ENCODE measurements around the gene TGIF2.
"Not testable (repeated sequence)": the region's sequence is repeated elsewhere in the genome, so short reads cannot be mapped to it uniquely, and the experiment has no call there.

The TGIF2 gene

DNA sequence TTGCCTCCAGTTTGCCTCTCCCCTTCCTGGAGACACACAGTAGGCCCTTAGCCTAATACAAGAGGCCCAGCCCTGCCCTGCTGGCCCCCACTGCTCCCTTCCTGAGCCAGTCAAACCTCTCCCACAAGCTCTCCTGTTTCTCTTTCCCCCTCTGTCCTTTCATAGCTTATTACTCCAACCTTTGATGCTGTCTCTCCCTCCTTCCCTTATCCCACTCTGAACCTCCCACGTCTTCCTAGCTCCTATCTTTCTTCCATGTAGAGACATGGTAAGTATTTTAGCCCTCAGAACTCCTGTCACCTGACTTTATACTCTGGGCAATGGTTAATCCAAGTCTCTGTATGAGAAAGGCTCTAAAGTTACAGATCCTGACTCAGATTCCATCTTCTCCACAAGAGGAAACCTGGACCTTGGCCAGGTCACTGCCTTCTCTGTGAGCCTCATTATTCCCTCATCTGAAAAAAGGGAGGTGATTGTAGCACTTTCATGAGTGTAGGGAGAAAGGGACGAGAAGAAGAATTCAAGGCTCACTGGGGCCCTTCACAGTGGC lies 6.7 kb downstream of the TGIF2 start:
- no peak for DNase-seq

- no peak for DNase-seq
Measured at GRCh38 chr20:36582322-36582721, 8.9 kb downstream of the TGIF2 start.

GRCh38 chr20:36582821-36583220 lies 9.4 kb downstream of the TGIF2 start:
- DNase-seq, result no peak

DNA sequence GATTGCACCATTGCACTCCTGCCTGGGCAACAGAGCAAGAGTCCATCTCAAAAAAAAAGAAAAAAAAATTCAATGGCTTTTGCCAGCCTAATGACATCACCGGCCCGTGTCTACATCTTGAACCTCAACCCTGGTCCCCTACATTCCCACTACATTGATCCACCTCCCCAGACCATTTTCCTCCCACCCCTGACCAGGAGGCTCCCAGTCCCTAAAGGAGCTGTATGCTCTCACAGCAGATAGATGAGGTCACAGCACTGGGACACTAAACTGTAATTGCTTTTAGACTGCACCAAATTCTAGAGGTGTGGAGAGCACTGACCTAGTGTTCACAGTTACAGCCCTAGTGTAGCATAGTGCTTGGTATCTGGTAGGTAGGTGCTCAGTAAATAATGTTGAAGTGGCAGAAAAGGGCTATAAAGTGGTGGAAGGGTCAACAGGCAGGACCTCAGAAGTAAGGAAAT lies 10.7 kb downstream of the TGIF2 start:
- DNase-seq, result no peak

GRCh38 chr20:36585410-36586125 lies 12.2 kb downstream of the TGIF2 start:
- peak in 2 of 3 experiments; percentile 44 to 58 for DNase-seq

- no peak for DNase-seq
Measured at GRCh38 chr20:36587388-36588070, 14.1 kb downstream of the TGIF2 start.

GRCh38 chr20:36591281-36591680 lies 17.9 kb downstream of the TGIF2 start:
- no peak for DNase-seq

GRCh38 chr20:36591854-36592641 lies 18.7 kb downstream of the TGIF2 start:
- peak in 1 of 3 experiments; percentile 59 for DNase-seq

DNA sequence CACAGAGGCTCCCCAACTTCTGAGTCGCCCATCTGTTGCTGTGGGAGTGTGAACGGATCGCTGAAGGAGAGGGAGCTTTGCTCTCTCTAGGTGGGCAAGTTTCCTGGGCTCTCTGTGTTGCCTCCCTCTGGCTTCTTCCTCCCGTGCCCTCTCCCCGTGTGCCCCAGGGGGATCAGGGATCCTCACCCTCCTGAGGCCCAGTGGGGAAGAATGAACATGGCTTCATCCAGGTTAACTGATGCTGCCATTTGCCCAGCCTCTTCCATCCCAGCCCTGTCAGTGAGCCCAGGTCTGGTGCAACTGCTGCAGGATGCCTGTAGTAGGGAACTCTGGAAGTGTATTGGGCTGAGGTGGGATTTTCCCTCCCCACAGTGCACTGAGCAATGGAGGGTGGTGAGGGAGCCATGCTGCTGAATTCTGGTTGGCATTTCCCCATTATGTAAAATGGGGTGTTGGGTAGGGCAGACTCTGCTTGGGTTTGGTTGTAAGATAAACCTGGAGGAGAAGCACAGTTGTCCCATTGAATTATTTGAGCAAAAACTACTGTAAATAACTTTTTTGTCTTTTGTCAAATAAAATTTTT lies 20.0 kb downstream of the TGIF2 start:
- DNase-seq, result no peak

DNA sequence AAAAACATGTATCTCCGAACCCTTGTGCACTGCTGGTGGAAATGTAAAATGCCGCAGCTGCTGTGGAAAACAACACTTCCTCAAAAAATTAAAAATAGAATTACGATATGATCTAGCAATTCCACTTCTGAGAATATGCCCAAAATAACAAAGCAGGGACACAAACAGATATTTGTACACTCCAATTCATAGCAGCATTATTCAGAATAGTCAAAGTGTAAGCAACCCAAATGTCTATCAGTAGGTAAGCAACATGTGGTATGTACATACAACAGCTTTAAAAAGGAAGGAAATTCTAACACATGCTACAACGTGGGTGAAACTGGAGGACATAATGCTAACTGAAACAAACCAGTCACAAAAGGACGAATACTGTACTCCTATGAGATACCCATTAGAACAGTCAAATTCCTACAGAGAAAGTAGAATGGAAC lies 26.5 kb downstream of the TGIF2 start:
- DNase-seq, result no peak

DNA sequence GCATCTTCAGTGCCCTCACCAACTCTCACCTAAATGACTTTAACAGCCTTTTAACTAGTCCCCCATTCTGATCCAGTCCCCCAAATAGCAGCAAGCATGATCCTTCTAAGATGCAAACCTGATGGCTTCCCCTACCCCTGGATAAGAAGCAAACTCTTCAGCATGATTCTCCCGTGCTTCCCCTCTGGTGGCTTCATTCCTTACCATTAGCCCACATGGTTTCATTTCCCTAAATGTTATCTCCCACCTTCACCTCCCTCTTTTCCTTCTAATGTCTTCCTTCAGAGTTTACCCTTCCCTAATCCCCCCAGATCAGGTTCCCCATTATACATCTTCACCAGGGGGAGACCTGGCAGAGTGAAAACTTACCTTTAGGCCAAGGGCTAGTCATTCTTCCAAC lies 28.1 kb downstream of the TGIF2 start:
- DNase-seq, result no peak

GRCh38 chr20:36604952-36605398 lies 31.6 kb downstream of the TGIF2 start:
- DNase-seq, result peak; percentile 22 to 89 (median 81)

DNA sequence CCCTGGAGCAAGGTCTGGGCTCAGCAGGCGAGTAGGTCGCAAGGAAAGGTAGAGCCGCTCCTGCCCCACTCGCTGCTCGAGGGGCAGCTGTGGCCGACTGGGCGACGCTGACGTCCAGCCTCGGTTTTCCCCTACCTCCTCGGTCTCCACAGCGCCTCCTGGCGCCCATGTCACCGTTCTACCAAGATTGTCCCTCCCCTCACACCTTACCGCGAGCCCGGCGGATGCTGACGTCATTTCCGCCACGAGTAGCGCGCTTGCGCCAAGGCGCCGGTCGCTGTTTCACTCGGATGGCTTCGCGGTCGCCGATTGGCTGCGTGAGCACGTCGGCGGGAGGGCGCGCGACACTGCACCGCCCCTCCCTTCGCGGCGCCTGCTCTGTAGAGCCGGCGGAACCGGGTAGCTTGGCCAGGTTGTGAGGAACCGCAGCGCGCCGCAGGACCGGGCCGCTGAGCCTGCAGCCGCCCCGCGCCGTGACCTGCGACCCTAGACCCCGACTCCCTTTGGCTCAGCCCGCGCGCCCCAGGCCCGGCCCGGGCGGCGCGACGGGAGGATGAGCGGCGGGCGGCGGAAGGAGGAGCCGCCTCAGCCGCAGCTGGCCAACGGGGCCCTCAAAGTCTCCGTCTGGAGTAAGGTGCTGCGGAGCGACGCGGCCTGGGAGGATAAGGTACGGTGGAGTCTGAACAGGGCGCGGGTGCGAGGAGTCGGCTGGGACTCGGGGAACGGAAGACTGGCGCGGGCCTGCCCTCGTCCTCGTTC lies 32.2 kb downstream of the TGIF2 start, which contains the start of gene RAB5IF:
RAB5IF (plus strand) TSS at position 381 of the 759 bp plus-strand sequence; CDS start at position 554, 173 bp downstream.
- peak; percentile 98 to 100 (median 99) for DNase-seq

- DNase-seq, result peak in 1 of 3 experiments; percentile 55
Measured at GRCh38 chr20:36606158-36607066, 33.0 kb downstream of the TGIF2 start.

GRCh38 chr20:36607586-36608387 lies 34.4 kb downstream of the TGIF2 start:
- DNase-seq, result no peak

GRCh38 chr20:36608388-36608728 lies 35.0 kb downstream of the TGIF2 start:
- not testable (repeated sequence) for DNase-seq

GRCh38 chr20:36611625-36612024 lies 38.2 kb downstream of the TGIF2 start:
- DNase-seq, result no peak

GRCh38 chr20:36613974-36614373 lies 40.6 kb downstream of the TGIF2 start:
- no peak for DNase-seq

- no peak for DNase-seq
Measured at GRCh38 chr20:36614781-36615557, 41.6 kb downstream of the TGIF2 start.
